Keratinocyte (primary cell): ENCODE results near the gene PPFIA3.

Experiments used
- CTCF ChIP-seq, 3 experiments: IDR thresholded peaks in 1 of 3; conservative IDR thresholded peaks in 1 of 3; optimal IDR thresholded peaks in 1 of 3; 2 replicates in 2 of 3; 3 replicates in 1 of 3; pipeline versions ENCODE3 to v1.5.1; 2011; ENCODE audit warnings: low read length in 3 of 3, mild to moderate bottlenecking in 3 of 3, moderate library complexity in 2 of 3, control low read depth in 1 of 3, inconsistent platforms in 1 of 3; ENCODE audit not compliant: insufficient read depth in 2 of 3; ENCODE audit errors: extremely low read depth in 1 of 3
- EZH2 ChIP-seq: IDR thresholded peaks from one replicate; pipeline ENCODE4 v1.6.1; 2012; ENCODE audit warnings: inconsistent platforms, mild to moderate bottlenecking, low read length, moderate library complexity

DNA sequence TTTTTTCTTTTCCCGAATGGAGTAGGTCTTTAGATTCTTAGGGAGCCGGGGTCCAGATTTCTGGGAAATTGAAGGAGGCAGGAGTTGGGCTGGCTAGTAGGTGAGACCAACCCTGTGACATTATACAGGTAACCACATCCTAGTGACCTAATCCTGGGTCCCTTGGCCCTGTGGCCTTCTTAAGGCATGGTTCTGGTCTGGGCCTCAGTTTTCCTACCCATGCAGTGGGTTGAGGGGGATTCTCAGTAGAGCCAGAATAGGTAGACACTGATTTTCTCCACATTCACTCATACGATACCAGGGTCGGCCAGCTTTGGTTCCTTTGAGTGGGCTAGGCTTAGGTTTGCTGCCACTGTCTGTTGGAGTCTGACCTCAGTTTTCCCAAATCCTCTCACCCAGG is 7.2 kb downstream of the PPFIA3 start:
- TF ChIP-seq CTCF (optimal IDR thresholded peaks at IDR 0.05 in 1 of 3, IDR thresholded peaks at IDR 0.05 in 1 of 3, conservative IDR thresholded peaks at IDR 0.05 in 1 of 3; ENCODE audit: extremely low read depth in 1 of 3, insufficient read depth in 2 of 3, low read length in 3 of 3): no peak
- TF ChIP-seq EZH2: no peak
